GM18868 (cell line): ENCODE measurements around the gene EN1.

Experiments
- ATAC-seq: cut with Tn5 transposase; IDR thresholded peaks from one replicate; pipeline ENCODE4 v1.9.1; 2021; ENCODE audit warnings: mild to moderate bottlenecking, moderate library complexity; ENCODE audit not compliant: unreplicated experiment

EN1 gene

GRCh38 chr2:118856330-118856977, 9.0 kb upstream of the EN1 start:
- ATAC-seq = no peak

GRCh38 chr2:118855451-118856279, 8.2 kb upstream of the EN1 start:
- ATAC-seq = peak; percentile 88

DNA sequence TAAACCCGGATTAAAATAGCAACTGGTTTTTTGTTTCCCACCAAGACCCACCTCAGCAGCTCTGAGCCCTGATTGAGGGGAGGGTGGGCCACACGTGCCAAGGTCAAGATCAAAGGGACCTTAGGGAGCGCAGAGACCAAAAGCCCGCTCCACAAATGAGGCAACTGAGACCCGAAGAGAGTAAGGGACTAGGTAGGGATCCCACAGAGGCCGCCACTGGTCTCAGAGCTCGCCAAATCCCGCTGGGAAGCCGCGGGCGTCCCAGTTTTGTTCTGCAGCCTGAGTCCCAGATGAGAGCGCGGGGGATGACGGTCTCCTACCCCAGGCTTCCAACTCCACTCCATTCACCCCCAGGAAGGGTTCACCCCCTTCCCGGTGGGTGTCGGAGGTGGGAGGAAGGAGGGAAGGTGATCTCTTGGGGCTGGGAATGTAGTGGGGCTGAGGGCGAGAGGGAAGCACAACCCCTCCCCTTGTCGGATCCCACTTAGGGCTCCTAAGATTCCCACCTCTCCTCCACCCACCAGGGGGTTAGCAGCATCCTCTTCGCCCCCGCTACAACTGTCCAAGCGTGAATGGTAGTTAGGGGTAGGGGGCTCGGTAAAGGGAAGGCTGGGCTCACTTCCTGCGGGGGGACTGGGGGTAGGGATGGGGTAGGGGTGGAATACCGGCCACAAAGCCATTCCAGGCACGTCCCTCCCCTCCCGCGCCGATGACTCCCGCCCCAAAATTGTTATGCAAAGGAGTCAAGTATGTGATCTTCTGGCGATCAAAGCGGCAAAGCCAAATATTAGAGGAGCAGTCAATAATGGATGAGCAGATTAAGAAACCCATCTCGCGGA, 7.3 kb upstream of the EN1 start:
- ATAC-seq = no peak

DNA sequence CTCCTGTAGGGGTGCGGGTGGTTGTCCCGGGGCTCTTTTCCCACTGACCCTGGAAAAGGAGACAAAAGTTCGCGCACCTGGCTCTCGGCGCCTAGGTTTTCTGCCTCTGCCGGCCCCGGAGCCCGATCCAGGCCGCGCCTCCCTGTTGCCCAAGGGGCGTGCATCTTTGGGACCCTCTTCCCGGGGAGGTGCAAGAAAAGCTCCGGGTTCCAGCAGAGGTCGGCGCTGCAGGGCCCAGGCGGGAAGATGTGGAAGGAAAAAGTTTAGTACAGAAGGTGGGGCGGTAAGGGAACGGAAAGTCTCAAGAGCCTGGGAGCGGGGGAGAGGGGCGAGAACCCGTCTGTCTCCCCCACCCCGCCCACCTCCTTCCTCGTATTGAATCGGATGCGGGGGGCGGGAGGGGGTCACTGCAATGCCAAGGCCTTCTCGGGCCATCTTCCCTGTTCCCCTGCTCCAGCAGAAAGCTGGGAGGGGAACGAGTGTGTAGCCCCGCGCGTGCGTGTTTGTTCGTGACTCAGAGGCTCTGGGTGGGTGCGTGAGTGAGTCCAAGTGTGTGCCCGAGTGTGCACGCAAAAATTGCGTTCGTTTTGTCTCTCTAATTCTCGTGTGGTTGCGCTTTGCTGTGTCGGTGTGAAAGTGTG, 6.3 kb upstream of the EN1 start:
- no peak for ATAC-seq

GRCh38 chr2:118853129-118853640, 5.7 kb upstream of the EN1 start:
- no peak for ATAC-seq

GRCh38 chr2:118852605-118853128, 5.2 kb upstream of the EN1 start:
- no peak for ATAC-seq

- no peak for ATAC-seq
These were observed 4.2 kb upstream of the EN1 start for GRCh38 chr2:118851650-118852049.

DNA sequence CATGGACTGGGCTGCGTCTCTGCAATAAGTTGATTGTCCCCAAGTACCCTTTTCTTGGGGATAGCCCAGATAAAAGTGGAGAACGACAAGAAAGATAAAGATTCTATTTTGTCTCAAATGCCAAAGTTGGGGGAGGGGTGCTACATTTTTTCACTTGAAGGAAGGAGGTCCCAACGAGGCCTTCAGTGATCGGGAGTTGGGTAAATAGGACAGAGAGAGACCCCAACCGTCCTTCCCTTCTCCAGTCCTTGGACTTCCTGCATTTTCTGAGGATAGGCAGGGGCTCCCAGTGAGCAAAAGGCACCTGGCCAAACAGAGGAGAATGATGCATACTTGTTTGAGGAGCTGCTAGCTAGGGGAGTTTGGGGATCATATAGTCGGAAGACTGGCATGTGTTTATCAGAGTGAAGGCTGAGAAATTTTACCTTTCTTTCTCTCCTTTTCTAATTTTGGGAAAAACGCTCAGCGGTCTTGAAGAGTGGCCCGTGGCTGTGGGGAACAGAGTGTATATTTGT, 3.5 kb upstream of the EN1 start:
- no peak for ATAC-seq

GRCh38 chr2:118850168-118850900, 2.9 kb upstream of the EN1 start:
- ATAC-seq = no peak

DNA sequence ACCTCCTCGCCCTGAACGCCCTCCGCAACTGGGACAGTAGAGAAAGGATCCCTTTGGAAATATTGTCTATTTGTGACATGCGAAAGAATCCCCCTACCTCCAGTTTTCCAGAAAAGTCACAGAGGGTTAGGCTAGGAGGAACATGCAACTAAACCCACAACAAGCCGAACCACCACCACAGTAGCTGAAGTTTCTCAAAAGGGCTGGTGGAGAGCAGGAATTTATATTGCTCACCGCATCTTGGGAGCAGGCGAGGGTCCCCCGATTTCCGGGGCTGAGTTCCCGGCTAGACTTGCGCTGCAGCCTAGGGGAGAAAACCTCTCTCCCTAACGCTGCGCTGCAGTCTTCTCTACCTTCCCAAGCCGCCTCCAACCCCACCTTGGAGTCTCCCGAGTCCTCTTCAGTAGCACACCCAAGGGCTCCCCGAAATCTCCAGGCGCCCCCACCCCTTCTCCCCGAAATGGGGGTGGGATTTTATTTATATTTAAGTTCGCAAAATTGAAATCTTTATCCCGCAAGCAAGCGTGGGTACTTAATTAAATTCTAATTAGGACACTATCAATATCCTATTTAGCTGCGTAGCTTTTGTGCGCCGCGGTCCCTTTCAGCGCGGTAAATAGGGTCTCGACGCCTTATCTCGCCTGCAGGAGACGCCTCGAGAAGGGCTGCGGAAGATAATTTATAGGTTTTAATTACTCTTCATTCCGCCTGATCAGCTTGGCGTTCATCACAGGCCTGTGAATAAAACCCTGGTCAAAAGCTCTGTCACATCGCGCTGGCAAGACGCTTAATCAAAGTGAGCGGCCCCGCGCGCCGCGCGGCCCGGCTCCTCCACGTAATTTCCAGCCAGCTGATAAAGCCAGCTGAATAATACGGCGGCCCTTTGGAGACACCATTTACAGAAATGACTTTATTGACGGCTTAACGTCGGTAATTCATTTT, 2.0 kb upstream of the EN1 start:
- no peak for ATAC-seq

- no peak for ATAC-seq
These were observed 1.2 kb upstream of the EN1 start for GRCh38 chr2:118848381-118849225.

DNA sequence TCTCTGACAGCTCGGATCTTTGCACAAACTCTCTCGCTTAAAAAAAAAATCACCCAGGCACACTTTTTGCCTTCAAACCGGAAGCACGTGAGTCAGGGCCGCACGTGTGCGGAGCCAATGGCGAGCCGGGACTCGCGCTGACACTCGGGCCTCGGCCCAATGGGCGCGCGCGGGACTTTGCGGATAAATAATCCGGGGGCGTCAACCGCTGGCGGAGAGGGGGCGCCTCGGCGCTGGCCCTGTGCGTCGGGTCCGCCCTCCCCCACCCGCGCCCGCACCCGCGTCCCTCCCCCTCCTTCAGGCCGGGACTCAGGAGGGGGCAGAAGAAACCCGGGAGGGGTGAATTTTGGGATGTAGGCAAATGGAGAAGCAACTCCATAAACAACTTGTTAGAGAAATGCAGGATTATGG, 319 bp upstream of the EN1 start:
- ATAC-seq = no peak

DNA sequence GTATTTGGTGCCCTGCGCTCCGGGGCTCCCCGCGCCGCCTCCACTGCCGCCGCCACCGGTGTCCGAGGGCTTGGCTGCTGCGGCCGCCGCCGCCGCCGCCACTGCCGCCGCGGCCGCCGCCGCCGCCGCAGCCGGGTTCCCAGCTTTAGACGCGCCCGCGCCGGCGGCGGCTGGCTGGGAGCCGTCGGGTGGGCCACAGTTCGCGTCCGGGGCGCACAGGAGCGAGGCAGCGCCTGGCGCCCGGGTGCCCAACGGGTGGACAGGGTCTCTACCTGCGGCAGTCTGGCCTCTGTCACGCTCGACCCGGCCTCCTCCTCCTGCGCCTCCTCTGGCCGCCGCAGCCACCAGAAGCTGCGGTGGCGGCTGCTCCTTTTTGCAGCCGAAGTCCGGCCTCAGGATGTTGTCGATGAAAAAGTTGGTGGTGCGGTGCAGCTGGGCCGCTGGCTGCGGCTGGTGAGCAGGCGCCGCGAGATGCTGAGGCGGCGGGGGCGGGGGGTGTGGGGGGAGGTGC, 951 bp downstream of the EN1 start:
- ATAC-seq = no peak

GRCh38 chr2:118845522-118846441, 1.7 kb downstream of the EN1 start:
- no peak for ATAC-seq

DNA sequence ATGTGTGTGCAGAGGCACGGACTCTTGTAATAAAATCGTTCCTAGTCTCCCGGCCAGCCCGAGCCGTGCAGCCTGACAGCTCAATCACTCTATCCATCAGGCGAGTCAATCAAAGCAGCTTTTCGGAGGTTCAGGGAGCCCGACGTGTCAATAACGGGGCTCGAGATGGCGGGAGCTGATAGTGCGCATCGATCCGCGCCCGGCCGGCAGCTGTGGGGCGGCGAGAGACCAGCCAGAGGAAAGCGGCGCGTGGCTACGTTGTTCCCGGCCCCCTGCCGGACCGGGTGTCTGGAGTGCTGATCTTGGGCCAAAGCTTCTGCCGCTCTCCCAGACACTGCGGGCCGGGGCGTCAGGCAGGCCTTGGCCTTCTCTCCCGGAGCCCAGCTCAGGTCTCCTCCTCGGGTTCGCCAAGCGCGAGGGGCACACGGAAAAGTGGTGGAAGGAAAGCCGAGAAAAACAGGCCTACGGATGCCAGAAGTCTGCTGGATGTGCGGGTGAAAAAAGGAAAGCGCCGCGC, 2.4 kb downstream of the EN1 start:
- ATAC-seq = no peak
